K562 (cell line): ENCODE data around the gene HMGB3. TPM values are rescaled to one million over a fixed set of nuclear protein-coding genes. Genes with fewer than 3 reads are reported as not detected.

Experiments
- ATAC-seq: fragments of 200-7000 bp; cut with Tn5 transposase; 3 replicates; pipeline ENCODE4 v1.9.1; 2020; ENCODE audit warnings: moderate library complexity
- BruUV-seq: library from RNA; stranded (reverse); fragments of 400-500 nt; replicated peaks from 2 replicates; lab custom pipeline; 2021; lab: Mats Ljungman, UMichigan
- CTCF ChIA-PET: fragments of 300-600 bp; formaldehyde crosslinking; extraction: SDS; loops from one replicate; lab custom pipeline; 2021; ENCODE audit warnings: low intra/inter-chr PET ratio; lab: Yijun Ruan, JAX
- POLR2A ChIA-PET: fragments of 300-600, 350-650 bp; sonication (Branson Sonifier 250); formaldehyde crosslinking; extraction: SDS; loops from one replicate; lab custom pipeline; 2021; ENCODE audit warnings: antibody characterized with exemption, inconsistent platforms; lab: Yijun Ruan, JAX
- DNase-seq, 4 experiments: peaks; one replicate each; pipeline versions ENCODE4 v3.0.0 to v3.0.0-alpha.2; 2011 to 2018; ENCODE audit warnings: low spot score in 3 of 4, mixed read lengths in 3 of 4; ENCODE audit errors: extremely low read depth in 1 of 4
- FAIRE-seq: peaks from 2 replicates; lab custom pipeline; 2011; peaks lifted over from hg19 to GRCh38; lab: Jason Lieb, UNC
- H2AFZ ChIP-seq: 2 replicates; pipeline ENCODE4 v1.6.0; 2011; ENCODE audit warnings: low read depth, low read length, control low read depth, inconsistent platforms
- H3K27ac ChIP-seq: fragments of 200-600 bp; 3 replicates; pipeline ENCODE4 v1.8.0; 2011; ENCODE audit warnings: low read depth, mild to moderate bottlenecking, control low read depth, inconsistent platforms, low read length, moderate library complexity, mixed read lengths; ENCODE audit errors: extremely low read depth
- H3K27me3 ChIP-seq, 2 experiments: fragments of 300-600 bp in 1 of 2; 2 replicates in 1 of 2; 3 replicates in 1 of 2; pipeline versions ENCODE4 v1.6.0 to v1.8.0; 2011; ENCODE audit warnings: inconsistent platforms in 2 of 2, low read length in 2 of 2, mild to moderate bottlenecking in 1 of 2, mixed read lengths in 1 of 2, moderate library complexity in 1 of 2; ENCODE audit not compliant: control insufficient read depth in 2 of 2, insufficient read depth in 2 of 2
- H3K36me3 ChIP-seq: fragments of 300-600 bp; 3 replicates; pipeline ENCODE4 v1.8.0; 2011; ENCODE audit warnings: mild to moderate bottlenecking, low read length, inconsistent platforms; ENCODE audit not compliant: control insufficient read depth, insufficient read depth
- H3K4me1 ChIP-seq, 2 experiments: fragments of 200-600 bp in 1 of 2; replicated peaks in 1 of 2; 2 replicates in 1 of 2; 3 replicates in 1 of 2; pipeline versions ENCODE4 v1.5.1 to v1.8.0; 2011; ENCODE audit warnings: inconsistent platforms in 2 of 2, low read length in 2 of 2, mild to moderate bottlenecking in 1 of 2, mixed read lengths in 1 of 2, moderate library complexity in 1 of 2; ENCODE audit not compliant: control insufficient read depth in 2 of 2, insufficient read depth in 2 of 2
- H3K4me2 ChIP-seq: 2 replicates; pipeline ENCODE4 v1.6.1; 2011; ENCODE audit warnings: low read length, control low read depth, inconsistent platforms, mixed read lengths; ENCODE audit not compliant: insufficient read depth
- H3K4me3 ChIP-seq: fragments of 200-600 bp; sonication (generic), shearing (Covaris generic); 2 replicates; pipeline ENCODE4 v1.5.1; 2016; ENCODE audit warnings: control low read depth, inconsistent platforms
- H3K79me2 ChIP-seq: fragments of 200-600 bp; 3 replicates; pipeline ENCODE4 v1.8.0; 2011; ENCODE audit warnings: low read length, inconsistent platforms; ENCODE audit not compliant: control insufficient read depth, insufficient read depth
- H3K9ac ChIP-seq, 2 experiments: 2 replicates each; pipeline versions ENCODE4 v1.6.0 to v1.6.1; 2011; ENCODE audit warnings: low read depth in 2 of 2, low read length in 2 of 2, control low read depth in 1 of 2, inconsistent platforms in 1 of 2, mild to moderate bottlenecking in 1 of 2, mixed read lengths in 1 of 2; ENCODE audit not compliant: insufficient read depth in 1 of 2
- H3K9me1 ChIP-seq: one replicate; pipeline ENCODE4 v1.6.0; 2011; ENCODE audit warnings: inconsistent platforms, mild to moderate bottlenecking, low read length, moderate library complexity; ENCODE audit not compliant: control insufficient read depth, insufficient read depth
- H3K9me3 ChIP-seq: replicated peaks from 2 replicates; pipeline ENCODE4 v1.5.1; 2011; ENCODE audit warnings: low read depth, low read length, inconsistent platforms; ENCODE audit not compliant: control insufficient read depth, insufficient read depth
- H4K20me1 ChIP-seq: replicated peaks from 2 replicates; pipeline ENCODE4 v1.6.1; 2011; ENCODE audit warnings: low read length, inconsistent platforms, mixed read lengths; ENCODE audit not compliant: control insufficient read depth, insufficient read depth
- ATF4 ChIP-seq: fragments of 450-650 bp; formaldehyde crosslinking; IDR thresholded peaks from 2 replicates; pipeline ENCODE4 v1.4.0; 2022; ENCODE audit warnings: mild to moderate bottlenecking, moderate library complexity
- CXXC5 ChIP-seq: fragments of 250-450 bp; sonication (Bioruptor Pico); IDR thresholded peaks from 2 replicates; pipeline ENCODE4 v1.8.0; 2022; ENCODE audit warnings: inconsistent platforms, mild to moderate bottlenecking, moderate library complexity
- DDX20 ChIP-seq: fragments of 450-650 bp; IDR thresholded peaks from 2 replicates; pipeline ENCODE4 v1.6.1; 2016; ENCODE audit warnings: missing genetic modification characterization, low read depth, mild to moderate bottlenecking, missing compliant biosample characterization, moderate library complexity
- HDGF ChIP-seq: fragments of 450-650 bp; IDR thresholded peaks from 2 replicates; pipeline ENCODE4 v1.6.1; 2016
- MEIS2 ChIP-seq: fragments of 450-650 bp; IDR thresholded peaks from 2 replicates; pipeline ENCODE4 v1.6.1; 2014; ENCODE audit warnings: mild to moderate bottlenecking; ENCODE audit not compliant: partially characterized antibody
- NR2C1 ChIP-seq, 2 experiments: fragments of 450-650 bp; IDR thresholded peaks; 2 replicates each; pipeline ENCODE4 v1.6.1; 2017; ENCODE audit warnings: mild to moderate bottlenecking in 2 of 2, antibody characterized with exemption in 1 of 2, inconsistent platforms in 1 of 2, missing compliant biosample characterization in 1 of 2, missing genetic modification characterization in 1 of 2
- NR2C2 ChIP-seq, 2 experiments: fragments of 200-800 bp in 1 of 2; sonication (Bioruptor generic) in 1 of 2; sonication (generic) in 1 of 2; formaldehyde crosslinking in 1 of 2; IDR thresholded peaks; 2 replicates each; pipeline versions ENCODE4 v1.6.1 to v1.8.0; 2016 to 2022; ENCODE audit warnings: mild to moderate bottlenecking in 1 of 2, missing compliant biosample characterization in 1 of 2, missing genetic modification characterization in 1 of 2, missing genetic modification reagents in 1 of 2
- PBX2 ChIP-seq, 2 experiments: IDR thresholded peaks in 1 of 2; conservative IDR thresholded peaks in 1 of 2; 2 replicates each; pipeline ENCODE4 v1.6.1; 2016; ENCODE audit warnings: low read depth in 2 of 2, mild to moderate bottlenecking in 1 of 2, missing compliant biosample characterization in 1 of 2, missing genetic modification characterization in 1 of 2, moderate library complexity in 1 of 2
- PKNOX1 ChIP-seq: fragments of 450-650 bp; IDR thresholded peaks from 2 replicates; pipeline ENCODE4 v1.6.1; 2016
- RBFOX2 ChIP-seq: fragments of 200-400 bp; formaldehyde crosslinking; IDR thresholded peaks from 2 replicates; pipeline ENCODE4 v1.6.1; 2017; ENCODE audit warnings: low read depth, mild to moderate bottlenecking, low read length, moderate library complexity
- SMAD4 ChIP-seq: fragments of 250-450 bp; sonication (Bioruptor Pico); conservative IDR thresholded peaks from 2 replicates; pipeline ENCODE4 v1.8.0; 2021; ENCODE audit warnings: inconsistent platforms, mild to moderate bottlenecking, moderate library complexity
- SMARCA4 ChIP-seq: fragments of 450-650 bp; IDR thresholded peaks from 2 replicates; pipeline ENCODE4 v1.6.1; 2016
- TAF9B ChIP-seq: fragments of 450-650 bp; IDR thresholded peaks from 2 replicates; pipeline ENCODE4 v1.6.1; 2018; ENCODE audit warnings: mild to moderate bottlenecking; ENCODE audit not compliant: partially characterized antibody
- XRCC4 ChIP-seq: IDR thresholded peaks from one replicate; pipeline ENCODE4 v1.6.1; 2011; ENCODE audit not compliant: insufficient read depth, insufficient read length; ENCODE audit errors: extremely low read depth
- YBX1 ChIP-seq: fragments of 450-650 bp; IDR thresholded peaks from 2 replicates; pipeline ENCODE4 v1.7.1; 2016; ENCODE audit warnings: mild to moderate bottlenecking
- ZNF175 ChIP-seq: fragments of 200-800 bp; sonication (Bioruptor generic); IDR thresholded peaks from 2 replicates; pipeline ENCODE4 v1.6.1; 2016; ENCODE audit warnings: low read depth, mild to moderate bottlenecking, missing genetic modification characterization, missing compliant biosample characterization
- ZNF766 ChIP-seq: fragments of 200-800 bp; sonication (Bioruptor generic); conservative IDR thresholded peaks from 2 replicates; pipeline ENCODE4 v1.6.1; 2016; ENCODE audit warnings: missing genetic modification characterization, missing compliant biosample characterization
- WGBS: fragments of 100-300 bp; shearing (Covaris generic); methylation state at CpG from one replicate; pipeline ENCODE4 v1.1.6; 2016; ENCODE audit warnings: low coverage, mixed read lengths; ENCODE audit not compliant: insufficient coverage; ENCODE audit errors: missing lambda C conversion rate; 5-methylcytosine and 5-hydroxymethylcytosine counted together
- in situ Hi-C: fragments of 300-500 bp; cut with MboI; formaldehyde crosslinking; loops from 4 replicates; pipeline ENCODE4 v1.15.0; 2018; ENCODE audit warnings: inconsistent platforms, mixed read lengths
- intact Hi-C: fragments of 100-400 bp; cut with micrococcal nuclease; formaldehyde crosslinking; loops from 2 replicates; pipeline ENCODE4 v1.14.2; 2022
- polyA plus RNA-seq, 8 experiments: library from polyadenylated mRNA; depleted of rRNA in 4 of 8; stranded (reverse) in 5 of 8; unstranded in 3 of 8; fragments of >200 nt; fragmentation: Nextera tagmentation in 2 of 8; fragmentation: Illumina TruSeq in 1 of 8; extraction: Ambion mirVana in 2 of 8; extraction: Trizol in 1 of 8; gene quantifications; 2 replicates each; pipeline versions ENCODE4 v1.2.1 to v1.2.3, GENCODE V29; 2011 to 2014; ENCODE audit warnings: inconsistent platforms in 1 of 8, missing spikeins in 1 of 8
- total RNA-seq, 7 experiments: library from RNA; depleted of rRNA in 6 of 7; stranded (reverse); fragments of >200 nt in 6 of 7; fragmentation: Illumina TruSeq in 2 of 7; extraction: Trizol in 2 of 7; gene quantifications; 2 replicates each; pipeline versions ENCODE4 v1.2.1 to v1.2.3, GENCODE V29; 2011 to 2021; ENCODE audit warnings: low replicate concordance in 1 of 7

Gene HMGB3
- total and polyA plus RNA-seq, 9 of the 15 experiments (the other 6 are each of a cell fraction or from before 2014, with no cell fraction given), result 36.7 to 168 (median 117) TPM

GRCh38 chrX:150933945-150934350, 49.2 kb upstream of the HMGB3 start:
- WGBS, result 10% methylated on average over 5 of the region's 5 CpGs
- in situ Hi-C loops (no loop called here), intact Hi-C loops (no loop called here)
- DNase-seq (no peak), ATAC-seq (peak; percentile 80), FAIRE-seq (no peak)
- Histone ChIP-seq H3K79me2 (no peaks in the 10 kb centered on the region), H3K4me2 (peak overlapping the region; percentile 25; the same call in 1 of the 2 replicates), H3K9me3 (no peaks in the 10 kb centered on the region), H3K27ac (no peak overlapping the region), H3K9ac (no peak overlapping the region), H3K27me3 (no peaks in the 10 kb centered on the region), H3K36me3 (no peaks in the 10 kb centered on the region), H3K4me1 (peaks cover 0 to 9% of the 10 kb centered on the region in 2 experiments; a peak in 1 of 5 replicates), H2AFZ (peak overlapping the region; percentile 68; the same call in 1 of the 2 replicates), H3K4me3 (no peak overlapping the region), H4K20me1 (no peaks in the 10 kb centered on the region), H3K9me1 (no peaks in the 10 kb centered on the region)
- BruUV-seq, result no TSS peak
- CTCF ChIA-PET, result no interaction called here
- POLR2A ChIA-PET, result interaction anchor here (0.9 to 1.5 kb wide), 4 partner anchors 12 to 34 kb away, joined by 3 to 5 read pairs (median 3); no protein-coding TSS in a partner anchor
- TF ChIP-seq NR2C2 (CRISPR knock-in tag; IDR thresholded peaks at IDR 0.05), result no peak
- TF ChIP-seq NR2C2 (tag; IDR thresholded peaks at IDR 0.05), result peak; percentile 30; the same call in 1 of the 2 replicates
- 0 out of 2 replicates have a peak, but pooled peaks have one; percentile 21 for TF ChIP-seq RBFOX2
- 0 out of 2 replicates have a peak, but pooled peaks have one; percentile 24 for TF ChIP-seq CXXC5 (CRISPR knock-in tag)
- TF ChIP-seq PBX2 (CRISPR knock-in tag; IDR thresholded peaks at IDR 0.05; ENCODE audit: low read depth), result 0 out of 2 replicates have a peak, but pooled peaks have one; percentile 5
- TF ChIP-seq PBX2 (tag; conservative IDR thresholded peaks at IDR 0.05; ENCODE audit: low read depth), result no peak; the same call in 1 of the 2 replicates
- TF ChIP-seq HDGF, result no peak
- peak; percentile 28; the same call in 1 of the 2 replicates for TF ChIP-seq SMAD4 (CRISPR knock-in tag)
- 0 out of 2 replicates have a peak, but pooled peaks have one; percentile 24 for TF ChIP-seq DDX20 (tag)
- peak; percentile 47; the same call in 1 of the 2 replicates for TF ChIP-seq ATF4 (CRISPR knock-in tag)
- no peak for TF ChIP-seq TAF9B
- TF ChIP-seq XRCC4, result no peak
- peak; percentile 60 for TF ChIP-seq PKNOX1
- peak; percentile 17; the same call in 1 of the 2 replicates for TF ChIP-seq SMARCA4
- TF ChIP-seq YBX1, result no peak
- peak; percentile 69 for TF ChIP-seq MEIS2
- TF ChIP-seq ZNF175 (CRISPR knock-in tag), result peak; percentile 82; the same call in 1 of the 2 replicates
- TF ChIP-seq ZNF766 (CRISPR knock-in tag), result peak; percentile 58
- no peak for TF ChIP-seq NR2C1 (IDR thresholded peaks at IDR 0.05)
- TF ChIP-seq NR2C1 (tag; IDR thresholded peaks at IDR 0.05), result peak; percentile 15; the same call in 1 of the 2 replicates
